ENCODE data around the gene MIPOL1.
"Not testable (repeated sequence)": the region's sequence is repeated elsewhere in the genome, so short reads cannot be mapped to it uniquely, and the experiment has no call there.

MIPOL1 gene

DNA sequence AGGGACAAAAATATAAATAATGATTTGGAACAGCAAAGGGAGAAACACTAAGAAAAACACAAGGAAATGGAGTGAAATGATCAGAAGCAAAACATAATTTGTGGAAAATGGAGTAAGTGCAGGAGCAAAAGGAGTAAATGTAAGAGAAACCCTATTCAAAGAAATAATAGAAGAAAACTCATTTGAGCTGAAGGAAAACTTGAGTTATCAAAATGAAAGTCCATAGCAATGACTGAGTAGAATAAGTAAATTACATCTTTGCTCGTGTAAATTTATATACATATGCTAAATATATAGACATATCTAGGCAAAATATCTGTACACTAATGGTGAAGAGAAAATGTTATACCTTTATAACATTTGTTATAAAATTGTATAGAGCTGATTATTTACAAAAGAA lies 203.4 kb downstream of the MIPOL1 start:
- DNase-seq (ENCODE audit: low read depth) = no peak

DNA sequence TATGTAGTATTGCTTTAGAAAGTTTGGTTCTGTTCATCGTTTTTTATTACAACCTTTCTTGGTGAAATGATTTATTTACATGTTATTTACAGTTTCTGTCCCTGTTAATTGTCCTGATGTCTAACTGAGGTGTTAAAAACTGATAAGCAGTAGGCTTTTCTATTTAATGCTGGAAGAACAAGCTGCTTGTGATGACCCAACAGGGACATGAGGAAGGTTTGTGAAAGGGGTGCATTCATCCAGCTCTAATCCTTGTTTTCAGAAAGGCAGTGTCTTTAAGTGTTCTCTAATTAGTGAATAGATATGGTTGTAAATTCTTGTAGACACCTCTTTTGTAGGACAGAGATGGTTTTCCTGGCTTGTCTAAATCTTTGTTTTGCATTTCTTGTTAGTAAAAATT lies 205.9 kb downstream of the MIPOL1 start:
- DNase-seq (ENCODE audit: low read depth) = no peak

DNA sequence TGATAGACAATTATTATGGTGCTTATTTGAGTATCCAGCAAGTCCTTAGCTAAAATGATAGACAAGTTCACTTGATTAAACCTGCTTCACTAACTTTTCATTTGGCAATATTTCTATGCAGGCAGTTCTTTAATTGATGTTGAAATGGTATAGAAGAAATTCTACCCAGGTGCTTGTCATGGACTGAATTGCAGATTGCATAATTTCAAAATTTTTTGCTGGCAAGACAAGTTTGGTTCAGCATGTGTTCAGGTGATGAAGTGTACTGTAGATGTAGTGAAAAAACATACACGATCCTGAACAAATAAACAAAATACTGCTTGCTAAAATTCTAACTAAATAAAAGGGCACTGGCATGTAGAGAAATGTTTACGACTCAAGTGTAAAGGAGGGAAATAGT lies 208.4 kb downstream of the MIPOL1 start:
- no peak for DNase-seq (ENCODE audit: low read depth)

DNA sequence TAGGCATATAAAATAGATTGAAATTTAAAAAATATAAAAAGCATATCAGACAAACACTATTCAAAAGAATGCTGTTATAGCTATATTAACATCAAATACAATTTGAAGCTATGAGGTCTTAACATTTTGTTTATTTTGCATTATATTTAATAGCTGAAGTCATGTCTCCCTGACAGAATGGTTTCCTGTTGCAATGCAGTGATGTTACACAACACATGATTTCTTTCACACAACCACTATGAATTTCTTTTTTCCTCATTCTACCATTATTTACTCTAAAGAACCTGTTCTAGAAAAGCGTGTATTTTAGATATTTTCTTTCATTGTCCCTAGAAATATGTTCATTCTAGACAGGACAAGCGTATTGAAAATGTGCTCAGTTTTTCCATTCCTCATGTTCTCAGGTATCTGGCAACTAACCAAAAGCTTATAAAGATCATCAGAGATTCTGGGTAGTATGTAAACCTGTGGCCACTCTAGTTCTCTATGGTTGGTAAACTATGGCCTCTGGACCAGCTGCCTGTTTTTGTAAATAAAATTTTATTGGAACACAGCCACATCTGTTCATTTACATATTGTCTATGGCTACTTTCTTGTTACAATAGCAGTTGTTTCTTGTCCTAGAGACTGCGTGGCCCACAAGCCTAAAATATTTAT lies 213.5 kb downstream of the MIPOL1 start:
- no peak for DNase-seq (ENCODE audit: low read depth)

DNA sequence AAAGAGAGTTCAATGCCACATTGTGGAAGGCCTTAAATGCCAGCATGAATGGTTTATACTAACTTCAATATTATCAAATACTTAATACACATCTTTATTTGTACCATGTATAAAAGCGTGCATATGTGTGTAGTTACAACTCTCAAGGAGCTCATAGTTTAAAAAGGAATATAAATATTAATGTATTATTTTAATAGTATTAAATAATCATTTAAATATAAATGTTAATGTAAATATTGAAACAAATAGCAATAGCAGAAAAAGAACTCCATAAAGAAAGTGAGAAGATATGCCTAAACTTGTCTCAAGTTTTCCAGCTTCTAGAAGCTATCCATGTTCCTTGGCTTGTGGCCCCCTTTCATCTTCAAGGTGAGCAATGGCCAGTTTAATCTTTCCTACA lies 215.3 kb downstream of the MIPOL1 start:
- DNase-seq (ENCODE audit: low read depth) = no peak

DNA sequence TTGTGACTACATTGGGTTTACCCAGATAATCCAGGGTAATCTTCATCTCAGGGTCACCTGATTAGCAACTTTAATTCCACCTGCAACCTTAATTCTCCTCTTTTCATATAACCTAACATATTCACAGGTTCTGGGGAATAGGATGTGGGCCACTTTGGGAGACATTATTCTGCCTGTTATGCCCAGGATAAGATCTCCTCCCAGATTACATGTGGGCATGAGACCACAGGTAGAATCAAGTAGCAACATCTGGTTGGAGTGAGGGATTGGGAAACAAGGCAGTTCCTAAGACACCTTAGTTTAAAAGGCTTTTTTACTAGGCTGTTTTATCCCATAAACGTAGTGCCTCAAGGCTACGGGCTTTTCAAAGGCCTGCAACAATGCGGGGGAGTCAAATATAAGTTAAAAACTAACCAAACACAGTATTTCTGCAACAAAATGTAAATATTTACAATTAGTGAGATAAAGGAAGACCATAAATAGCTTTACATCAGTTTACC lies 215.8 kb downstream of the MIPOL1 start:
- no peak for DNase-seq (ENCODE audit: low read depth)

DNA sequence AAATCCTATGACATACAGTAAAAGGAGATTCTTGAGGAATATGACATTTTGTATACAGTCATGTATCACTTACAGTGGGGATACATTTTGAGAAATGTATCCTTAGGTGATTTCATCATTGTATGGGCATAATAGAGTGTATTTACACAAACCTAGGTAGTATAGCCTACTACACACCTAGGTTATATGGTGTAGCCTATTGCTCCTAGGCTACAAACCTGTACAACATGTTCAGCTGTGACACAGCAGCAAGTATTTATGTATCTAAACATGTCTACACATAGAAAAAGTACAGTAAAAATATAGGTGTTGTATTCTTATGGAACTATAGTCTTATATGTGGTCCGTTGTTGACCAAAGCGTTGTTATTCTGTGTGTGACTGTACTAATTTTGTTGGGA lies 218.5 kb downstream of the MIPOL1 start:
- DNase-seq (ENCODE audit: low read depth) = no peak

DNA sequence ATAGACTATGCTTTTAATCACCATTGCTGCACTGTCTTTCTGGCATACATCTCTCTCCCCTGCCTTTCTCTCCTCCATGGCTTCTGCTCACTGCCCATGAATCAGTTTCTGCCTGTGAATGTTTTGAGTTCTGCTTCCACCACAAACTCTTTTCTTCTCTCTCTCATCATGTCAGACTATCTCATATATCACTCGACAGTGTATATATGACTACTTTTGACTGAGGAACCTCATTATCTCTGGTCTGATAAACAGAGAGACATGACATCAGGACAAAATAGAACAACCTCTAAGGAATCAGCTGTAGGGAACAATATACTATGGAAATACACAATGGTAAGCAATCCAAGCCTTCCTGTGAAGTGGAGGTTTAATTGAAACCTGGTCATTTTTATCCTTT lies 219.4 kb downstream of the MIPOL1 start:
- DNase-seq (ENCODE audit: low read depth) = no peak

DNA sequence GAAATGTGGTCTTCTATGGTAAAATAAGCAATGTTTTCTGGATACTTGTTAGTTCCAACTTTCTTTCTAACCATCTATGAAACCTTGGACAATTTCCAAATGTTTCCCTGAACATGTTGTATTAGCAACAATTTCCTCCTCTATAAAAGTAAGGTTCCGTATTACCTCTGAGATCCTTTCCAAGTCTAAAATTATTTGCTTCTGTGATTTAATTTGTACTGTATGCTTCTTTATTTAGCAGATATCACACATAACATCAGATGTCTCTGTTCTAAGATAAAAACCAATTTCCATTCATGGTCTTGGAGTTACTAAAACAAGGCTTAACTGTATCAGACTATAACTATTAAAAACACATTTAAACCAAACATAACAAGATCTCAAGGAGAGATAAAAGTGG lies 220.1 kb downstream of the MIPOL1 start:
- no peak for DNase-seq (ENCODE audit: low read depth)

DNA sequence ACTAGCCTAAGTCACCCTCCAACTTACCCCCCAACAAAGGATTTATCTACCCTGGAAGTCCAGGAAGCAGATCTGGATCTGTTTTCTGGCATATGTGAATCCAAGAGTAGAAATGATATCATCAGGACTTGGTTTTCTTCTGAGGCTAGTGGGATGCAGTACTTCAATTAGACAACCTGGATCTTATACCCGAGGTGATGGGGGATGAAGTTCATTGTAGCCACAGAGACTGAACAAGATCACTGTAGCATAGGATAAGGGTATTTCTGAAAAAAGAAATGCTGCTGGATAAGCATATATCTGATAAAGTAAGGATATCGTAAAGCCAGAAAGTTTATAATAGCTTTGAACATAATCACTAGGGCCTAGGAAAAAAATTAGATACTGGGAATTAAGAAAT lies 222.9 kb downstream of the MIPOL1 start:
- no peak for DNase-seq (ENCODE audit: low read depth)

DNA sequence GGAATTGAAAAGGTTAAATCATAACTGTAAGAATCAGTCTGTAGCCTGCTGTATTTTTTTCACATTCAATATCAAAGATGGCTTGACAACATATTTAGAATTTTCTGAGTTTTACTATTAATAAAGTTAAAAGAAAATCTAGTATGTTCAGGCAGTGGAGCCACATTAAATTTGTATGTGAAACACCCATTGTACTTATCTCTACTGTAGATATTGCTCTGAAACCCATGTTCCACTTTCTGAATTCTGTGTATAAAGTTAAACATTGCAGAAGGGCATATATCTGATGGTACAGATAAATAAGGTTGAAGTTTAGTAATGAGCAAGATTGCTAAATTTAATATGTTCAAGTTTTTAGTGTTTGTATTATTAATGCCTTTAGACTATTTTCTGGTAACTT lies 224.6 kb downstream of the MIPOL1 start:
- no peak for DNase-seq (ENCODE audit: low read depth)

DNA sequence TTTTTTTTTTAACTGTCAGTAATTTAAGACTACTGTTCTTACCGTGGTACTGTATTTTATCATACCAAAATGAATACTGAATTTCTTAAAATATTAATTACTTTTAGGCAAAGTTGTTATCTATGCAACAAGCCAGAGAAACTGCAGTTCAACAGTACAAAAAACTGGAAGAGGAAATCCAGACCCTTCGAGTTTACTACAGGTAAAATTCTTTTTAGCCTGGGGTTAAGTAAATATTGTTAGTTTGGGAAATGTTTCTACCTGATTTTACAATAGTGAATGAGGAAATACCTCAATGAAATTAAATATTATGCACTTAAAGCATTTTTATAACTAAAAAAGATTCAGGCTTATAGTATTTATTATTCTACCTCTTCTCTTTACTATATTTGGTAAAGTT lies 225.0 kb downstream of the MIPOL1 start:
- no peak for DNase-seq (ENCODE audit: low read depth)

DNA sequence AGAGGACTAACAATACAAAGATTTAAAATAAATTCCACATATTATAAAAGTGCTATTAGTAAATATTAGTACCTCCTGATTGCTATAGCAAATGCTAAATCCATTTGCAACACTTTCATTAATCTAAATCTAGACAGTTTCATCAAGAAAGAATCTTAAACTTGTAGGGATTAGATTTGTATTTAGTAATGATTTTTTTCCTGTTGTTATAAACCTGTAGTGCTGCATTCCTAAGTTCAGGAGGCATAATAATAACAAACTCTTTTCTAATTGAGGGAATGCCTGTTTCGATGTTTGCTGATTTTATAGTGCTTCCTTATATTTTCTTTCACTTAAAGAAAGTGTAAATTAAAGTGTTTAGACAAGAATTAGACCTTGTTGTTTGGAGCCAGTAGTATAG lies 231.2 kb downstream of the MIPOL1 start:
- no peak for DNase-seq (ENCODE audit: low read depth)

DNA sequence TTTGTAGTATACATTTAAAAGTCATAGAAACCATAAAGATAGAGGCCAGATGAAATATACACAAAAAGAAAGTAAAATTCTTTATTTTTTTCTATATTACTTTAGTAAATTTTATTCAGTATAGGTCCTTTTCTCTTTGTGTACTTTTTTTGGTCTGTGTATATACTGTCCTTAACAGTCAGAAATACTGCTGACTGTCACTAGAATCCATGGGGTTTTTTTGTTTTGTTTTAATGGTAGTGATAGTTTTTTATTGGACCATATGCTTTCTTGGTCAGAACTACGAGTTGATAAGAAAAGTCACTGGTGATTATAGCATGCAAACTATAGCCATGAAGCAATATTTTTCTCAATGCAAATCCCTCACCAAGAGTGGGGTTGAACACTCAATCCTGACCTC lies 231.9 kb downstream of the MIPOL1 start:
- no peak for DNase-seq (ENCODE audit: low read depth)

DNA sequence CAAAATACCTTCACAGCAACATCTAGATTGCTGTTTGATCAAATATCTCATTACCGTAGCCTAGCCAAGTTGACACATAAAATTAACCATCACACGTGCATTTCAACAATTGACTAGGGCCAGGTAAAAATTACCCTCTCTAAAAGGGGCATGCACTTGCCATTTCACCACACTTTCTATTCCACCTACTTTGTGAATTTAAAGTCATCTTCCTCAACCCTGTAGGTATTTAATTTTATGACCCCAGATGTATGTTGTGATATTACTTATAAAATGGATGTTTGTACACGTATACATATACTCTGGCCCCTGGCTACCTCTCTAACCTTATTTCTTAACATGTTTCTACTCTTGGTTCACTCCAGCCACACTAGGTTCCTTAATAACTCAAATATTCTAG lies 237.1 kb downstream of the MIPOL1 start:
- DNase-seq (ENCODE audit: low read depth) = no peak

DNA sequence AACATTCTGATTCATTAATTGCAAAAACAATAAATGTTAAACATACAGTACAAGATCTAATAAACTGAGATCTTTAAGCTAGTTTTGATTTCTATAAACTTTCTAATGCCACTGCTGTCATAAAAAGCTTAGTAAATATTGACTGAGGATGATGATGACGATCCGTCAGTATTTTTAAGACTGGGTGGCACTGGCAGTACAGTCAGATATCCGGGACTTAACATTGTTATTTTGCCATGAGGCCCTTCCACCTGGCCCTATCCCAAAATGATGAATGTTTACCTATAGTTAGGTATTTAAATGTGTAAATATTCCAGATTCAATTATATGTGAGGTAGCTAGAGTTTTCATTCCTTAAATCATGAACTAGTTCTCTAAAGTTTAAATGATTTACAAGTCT lies 238.8 kb downstream of the MIPOL1 start:
- DNase-seq (ENCODE audit: low read depth) = no peak

DNA sequence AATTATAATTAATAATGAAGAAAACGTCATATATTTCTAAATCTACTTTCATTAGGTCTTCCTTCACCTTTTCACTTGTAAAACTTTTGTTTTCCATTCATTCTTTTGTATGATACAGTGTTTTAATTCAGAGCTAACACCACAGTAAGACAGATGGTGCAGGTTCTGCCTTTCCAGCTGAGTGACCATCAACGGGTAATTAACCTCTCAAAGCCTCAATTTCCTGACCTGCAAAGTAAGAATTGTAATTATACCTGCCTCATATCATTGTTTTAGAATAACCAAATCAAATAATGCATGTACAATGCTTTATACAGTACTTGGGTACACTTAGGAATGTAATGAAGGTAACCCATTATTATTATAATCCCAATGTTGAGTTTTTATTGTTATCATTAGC lies 239.8 kb downstream of the MIPOL1 start:
- no peak for DNase-seq (ENCODE audit: low read depth)

DNA sequence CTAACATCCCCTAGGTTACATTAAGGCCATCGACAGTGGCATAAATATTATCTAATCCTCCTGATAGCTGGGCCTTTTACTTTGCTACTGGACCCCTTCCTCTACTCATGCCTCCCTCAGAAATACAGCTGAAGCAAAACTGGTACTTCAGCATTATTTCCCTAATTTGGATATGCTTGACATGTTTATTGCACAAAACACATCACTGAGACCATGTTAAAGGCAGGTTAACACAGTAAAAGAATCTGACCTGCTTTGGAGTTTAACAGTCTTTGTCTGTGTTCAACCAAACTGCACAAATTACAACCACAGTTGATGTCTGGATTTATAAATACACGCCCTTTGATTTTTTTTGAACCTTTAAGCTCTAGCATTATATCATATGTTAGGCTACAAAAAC lies 240.7 kb downstream of the MIPOL1 start:
- DNase-seq (ENCODE audit: low read depth) = no peak

DNA sequence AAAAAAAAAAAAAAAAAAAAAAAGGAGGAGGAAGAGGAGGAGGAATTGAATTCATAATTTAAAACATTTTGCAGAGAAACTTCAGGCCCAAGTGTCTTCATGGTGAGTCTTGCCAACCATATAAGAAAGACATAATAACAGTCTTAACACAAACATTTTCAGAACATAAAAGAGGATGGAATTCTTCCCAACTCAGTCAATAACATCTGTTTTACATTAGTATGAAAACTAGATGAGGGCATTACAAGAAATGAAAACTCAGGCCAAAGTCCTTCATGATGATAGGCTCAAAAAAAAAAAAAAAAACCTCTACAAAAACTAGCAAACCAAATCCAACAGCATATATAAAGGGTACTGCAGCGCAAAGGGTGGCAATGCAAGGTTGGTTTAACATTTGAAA lies 245.7 kb downstream of the MIPOL1 start:
- DNase-seq (ENCODE audit: low read depth) = no peak

DNA sequence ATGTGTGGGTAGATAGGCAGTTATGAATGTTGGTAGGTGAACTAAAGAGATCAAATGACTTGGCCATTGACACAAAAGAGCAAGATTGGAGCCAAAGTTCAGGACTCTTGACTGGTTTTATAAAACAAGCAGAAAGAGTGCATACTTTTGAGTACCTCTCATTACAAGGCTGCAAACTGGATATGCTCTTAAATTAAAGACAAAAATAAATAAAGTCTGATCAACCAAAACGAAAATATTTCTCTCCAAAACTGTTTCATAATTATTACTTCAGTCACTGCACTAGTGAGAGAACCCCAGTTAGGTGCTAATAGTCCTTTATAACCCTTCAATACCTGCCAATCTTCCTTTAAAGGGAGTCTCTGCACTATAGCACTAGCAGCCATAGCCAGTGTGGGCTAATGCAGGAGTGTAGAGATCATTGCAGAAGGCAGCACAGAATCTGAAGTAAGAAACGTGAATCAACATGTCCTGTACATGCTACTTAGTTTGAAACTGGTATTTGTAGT lies 250.2 kb downstream of the MIPOL1 start:
- no peak for DNase-seq (ENCODE audit: low read depth)

DNA sequence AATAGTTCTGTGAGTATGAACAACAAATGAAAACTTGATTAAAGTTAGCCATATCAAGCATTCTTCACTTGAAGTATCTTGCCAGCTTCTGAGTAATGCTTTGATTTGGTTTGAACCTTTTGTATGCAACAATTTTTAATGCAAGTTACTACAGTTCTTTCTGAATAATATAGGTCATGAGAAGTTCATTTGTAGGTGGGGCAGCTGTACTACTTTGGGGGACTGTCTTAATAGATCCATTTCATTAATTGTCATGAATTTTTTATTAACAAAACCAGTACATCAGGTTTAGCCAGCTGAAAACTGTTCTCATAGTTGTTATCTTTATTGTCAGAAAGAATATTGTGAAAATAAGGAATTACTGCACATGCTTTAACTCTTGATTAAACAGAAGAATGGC lies 254.6 kb downstream of the MIPOL1 start:
- no peak for DNase-seq (ENCODE audit: low read depth)

DNA sequence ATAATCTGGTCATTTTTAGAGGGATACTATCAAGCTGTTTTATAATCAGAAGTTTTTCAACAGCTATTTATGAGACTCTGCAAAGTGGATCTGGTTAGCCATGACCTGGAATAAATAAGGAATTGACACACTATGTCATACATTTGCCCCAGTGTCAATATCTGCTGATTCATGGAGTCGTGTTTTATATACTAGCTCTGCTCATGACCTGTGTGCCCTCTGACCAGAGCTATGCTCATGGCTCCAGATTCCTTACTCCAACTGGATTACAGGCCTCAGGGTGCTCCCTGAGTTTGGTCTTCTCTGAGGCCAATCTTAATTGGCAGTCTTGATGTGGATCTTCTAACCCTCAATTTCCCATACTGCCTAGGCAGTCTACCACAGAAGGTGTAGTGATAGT lies 256.2 kb downstream of the MIPOL1 start:
- DNase-seq (ENCODE audit: low read depth) = no peak

DNA sequence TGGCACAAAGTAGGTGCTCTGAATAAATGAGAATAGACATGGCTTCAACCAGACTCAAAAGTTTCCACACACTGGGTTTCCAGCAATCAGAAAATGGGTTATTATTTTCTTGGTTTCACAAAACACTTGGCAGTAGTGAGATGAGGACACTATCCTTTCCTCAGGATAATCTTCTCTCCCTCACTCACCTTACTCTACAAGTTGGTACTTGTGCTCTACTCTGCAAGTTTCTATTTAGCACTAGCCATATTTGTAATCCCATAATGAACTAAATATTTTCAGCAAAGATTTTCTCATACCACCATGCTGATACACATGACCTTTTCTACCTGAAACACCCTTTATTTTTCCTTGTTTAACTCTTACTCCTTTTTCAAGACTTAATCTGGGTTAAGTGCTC lies 259.6 kb downstream of the MIPOL1 start:
- DNase-seq (ENCODE audit: low read depth) = no peak

DNA sequence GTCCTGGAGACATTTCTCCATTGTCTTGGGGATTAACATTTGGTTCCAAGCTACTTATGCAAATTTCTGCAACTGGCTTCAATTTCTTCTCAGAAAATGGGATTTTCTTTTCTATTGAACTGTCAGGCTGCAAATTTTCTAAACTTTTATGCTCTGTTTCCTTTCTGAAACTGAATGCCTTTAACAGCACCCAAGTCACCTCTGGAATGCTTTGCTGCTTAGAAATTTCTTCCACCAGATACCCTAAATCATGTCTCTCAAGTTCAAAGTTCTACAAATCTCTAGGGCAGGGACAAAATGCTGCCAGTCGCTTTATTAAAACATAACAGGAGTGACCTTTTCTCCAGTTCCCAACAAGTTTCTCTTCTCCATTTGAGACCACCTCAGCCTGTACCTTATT lies 264.7 kb downstream of the MIPOL1 start:
- not testable (repeated sequence) for DNase-seq (ENCODE audit: low read depth)
